DND-41 (cell line): Measurements from ENCODE around the gene MTHFD1.

ENCODE experiments used
- ATAC-seq: fragments of 200-7000 bp; cut with Tn5 transposase; 3 replicates; pipeline ENCODE4 v1.9.1; 2021; ENCODE audit warnings: low read depth; ENCODE audit not compliant: insufficient read depth
- DNase-seq: peaks from one replicate; pipeline ENCODE4 v3.0.0-alpha.2; 2020
- H2AFZ ChIP-seq: 2 replicates; pipeline ENCODE4 v1.6.0; 2012; ENCODE audit warnings: low read depth, low read length
- H3K27ac ChIP-seq: 2 replicates; pipeline ENCODE4 v1.5.1; 2012; ENCODE audit warnings: low read length, inconsistent platforms
- H3K27me3 ChIP-seq: fragments of 200-600 bp; sonication (generic); 2 replicates; pipeline ENCODE4 v1.6.0; 2012; ENCODE audit warnings: low read length, mild to moderate bottlenecking, inconsistent platforms; ENCODE audit not compliant: insufficient read depth, poor library complexity
- H3K36me3 ChIP-seq: 2 replicates; pipeline ENCODE4 v1.5.1; 2012; ENCODE audit warnings: low read length, inconsistent platforms; ENCODE audit not compliant: insufficient read depth
- H3K4me1 ChIP-seq: 2 replicates; pipeline ENCODE4 v1.5.1; 2012; ENCODE audit warnings: mild to moderate bottlenecking, low read length; ENCODE audit not compliant: insufficient read depth
- H3K4me2 ChIP-seq: 2 replicates; pipeline ENCODE4 v1.6.0; 2012; ENCODE audit warnings: mild to moderate bottlenecking, moderate library complexity, low read length, inconsistent platforms; ENCODE audit not compliant: insufficient read depth
- H3K4me3 ChIP-seq, 2 experiments: fragments of 200-600 bp in 1 of 2; shearing (Covaris generic) in 1 of 2; 2 replicates each; pipeline ENCODE4 v1.5.1; 2012 to 2016; ENCODE audit warnings: inconsistent platforms in 2 of 2, low read length in 2 of 2, mild to moderate bottlenecking in 2 of 2, low read depth in 1 of 2, moderate library complexity in 1 of 2
- H3K79me2 ChIP-seq: 2 replicates; pipeline ENCODE4 v1.6.0; 2012; ENCODE audit warnings: low read length, inconsistent platforms; ENCODE audit not compliant: insufficient read depth
- H3K9ac ChIP-seq: 2 replicates; pipeline ENCODE4 v1.6.0; 2012; ENCODE audit warnings: low read depth, mild to moderate bottlenecking, inconsistent platforms, low read length, moderate library complexity
- H3K9me3 ChIP-seq: 2 replicates; pipeline ENCODE4 v1.5.1; 2012; ENCODE audit warnings: low read length, moderate library complexity, mild to moderate bottlenecking, inconsistent platforms; ENCODE audit not compliant: insufficient read depth, severe bottlenecking
- H4K20me1 ChIP-seq: 2 replicates; pipeline ENCODE4 v1.6.0; 2012; ENCODE audit warnings: low read length; ENCODE audit not compliant: insufficient read depth
- CTCF ChIP-seq: IDR thresholded peaks from 2 replicates; pipeline ENCODE4 v1.5.1; 2012; ENCODE audit warnings: borderline replicate concordance, low read length, moderate library complexity, mild to moderate bottlenecking; ENCODE audit not compliant: poor library complexity, severe bottlenecking; ENCODE audit errors: extremely low read depth
- EZH2 ChIP-seq: IDR thresholded peaks from 3 replicates; pipeline ENCODE4 v1.6.1; 2012; ENCODE audit warnings: borderline replicate concordance, low read depth, mild to moderate bottlenecking, moderate library complexity, low read length, inconsistent platforms; ENCODE audit not compliant: severe bottlenecking

MTHFD1 gene

GRCh38 chr14:64438181-64438841, 50.2 kb downstream of the MTHFD1 start:
- Histone ChIP-seq H3K79me2 (no peaks in the 10 kb centered on the region), H3K27ac (no peak overlapping the region), H3K27me3 (no peaks in the 10 kb centered on the region), H3K4me3 (no peak overlapping the region), H3K9me3 (no peaks in the 10 kb centered on the region), H4K20me1 (0 out of 2 replicates have a peak, but pooled peaks cover 4% of the 10 kb centered on the region), H2AFZ (no peak overlapping the region), H3K36me3 (peaks cover 95% of the 10 kb centered on the region), H3K9ac (no peak overlapping the region), H3K4me1 (no peaks in the 10 kb centered on the region), H3K4me2 (no peak overlapping the region)
- DNase-seq, result no peak
- no peak for TF ChIP-seq CTCF
- TF ChIP-seq EZH2, result no peak
- no peak for ATAC-seq

- Histone ChIP-seq H4K20me1 (0 out of 2 replicates have a peak, but pooled peaks cover 4% of the 10 kb centered on the region), H3K4me3 (no peak overlapping the region), H3K27me3 (no peaks in the 10 kb centered on the region), H3K27ac (no peak overlapping the region), H3K79me2 (no peaks in the 10 kb centered on the region), H3K4me1 (no peaks in the 10 kb centered on the region), H3K36me3 (peaks cover 95% of the 10 kb centered on the region), H3K9me3 (no peaks in the 10 kb centered on the region), H3K9ac (no peak overlapping the region), H3K4me2 (no peak overlapping the region), H2AFZ (no peak overlapping the region)
- TF ChIP-seq CTCF (no peak), EZH2 (no peak)
- ATAC-seq, result no peak
- no peak for DNase-seq
Measured at GRCh38 chr14:64439141-64439540, 51.0 kb downstream of the MTHFD1 start.

- Histone ChIP-seq H3K4me2 (no peak overlapping the region), H2AFZ (no peak overlapping the region), H3K9ac (no peak overlapping the region), H4K20me1 (0 out of 2 replicates have a peak, but pooled peaks cover 4% of the 10 kb centered on the region), H3K27ac (no peak overlapping the region), H3K9me3 (no peaks in the 10 kb centered on the region), H3K4me3 (no peak overlapping the region), H3K36me3 (peaks cover 95% of the 10 kb centered on the region), H3K79me2 (no peaks in the 10 kb centered on the region), H3K4me1 (no peaks in the 10 kb centered on the region), H3K27me3 (no peaks in the 10 kb centered on the region)
- no peak for TF ChIP-seq EZH2
- TF ChIP-seq CTCF, result no peak
- no peak for ATAC-seq
- no peak for DNase-seq
Measured at GRCh38 chr14:64440494-64440893, 52.3 kb downstream of the MTHFD1 start.
